HG03064 (cell line): ENCODE results near the gene RIPPLY3.
"Not testable (repeated sequence)": the region's sequence is repeated elsewhere in the genome, so short reads cannot be mapped to it uniquely, and the experiment has no call there.

ENCODE experiments used
- ATAC-seq: cut with Tn5 transposase; IDR thresholded peaks from one replicate; pipeline ENCODE4 v1.9.1; 2021; ENCODE audit warnings: low read depth; ENCODE audit not compliant: unreplicated experiment

The RIPPLY3 gene

DNA sequence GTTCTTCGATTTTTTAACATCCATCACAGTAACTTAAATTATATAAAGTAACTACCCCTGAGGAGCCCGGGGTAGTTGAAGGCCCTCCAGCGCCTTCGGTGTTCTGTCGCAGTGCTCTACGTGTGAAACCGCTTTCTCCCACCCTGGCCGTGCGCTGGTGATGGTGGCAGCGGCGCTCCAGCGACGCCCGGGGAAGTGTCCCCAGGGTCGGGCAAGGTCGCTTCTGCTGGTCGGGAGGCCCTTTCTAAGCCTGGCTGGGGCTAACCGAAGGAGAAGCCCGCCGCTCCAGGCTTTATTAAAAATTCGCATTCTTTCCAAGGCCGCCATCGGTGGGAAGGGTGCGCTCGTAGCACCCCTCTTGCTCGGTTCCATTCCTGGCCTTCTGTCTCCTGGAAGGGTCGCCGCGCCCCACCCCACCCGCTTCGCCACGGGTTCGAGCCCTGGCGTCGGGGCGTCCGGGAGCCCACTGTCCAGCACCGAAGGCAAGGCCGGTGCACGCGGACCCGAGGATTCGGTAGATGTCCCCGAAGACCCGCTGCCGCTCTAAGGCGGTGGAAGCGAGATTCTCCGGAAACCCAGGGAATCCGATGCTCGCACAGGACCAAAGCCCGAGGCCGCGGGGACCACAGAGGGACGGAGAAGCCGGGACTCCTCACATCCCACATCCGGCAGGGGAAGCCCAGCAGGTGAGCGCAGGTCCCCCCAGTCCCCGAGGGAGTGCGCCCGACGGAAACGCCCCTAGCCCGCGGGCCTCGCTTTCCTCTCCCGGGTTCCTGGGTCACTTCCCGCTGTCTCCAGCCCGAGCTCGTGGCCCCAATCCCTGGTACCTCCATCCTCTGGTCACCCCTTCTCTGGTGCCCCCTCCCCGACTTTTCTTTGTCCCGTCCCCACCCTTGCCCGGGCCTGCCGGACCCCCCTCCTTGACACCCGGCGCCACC lies 685 bp upstream of the RIPPLY3 start:
- no peak for ATAC-seq

GRCh38 chr21:37008724-37009123 lies 2.2 kb downstream of the RIPPLY3 start:
- no peak for ATAC-seq

DNA sequence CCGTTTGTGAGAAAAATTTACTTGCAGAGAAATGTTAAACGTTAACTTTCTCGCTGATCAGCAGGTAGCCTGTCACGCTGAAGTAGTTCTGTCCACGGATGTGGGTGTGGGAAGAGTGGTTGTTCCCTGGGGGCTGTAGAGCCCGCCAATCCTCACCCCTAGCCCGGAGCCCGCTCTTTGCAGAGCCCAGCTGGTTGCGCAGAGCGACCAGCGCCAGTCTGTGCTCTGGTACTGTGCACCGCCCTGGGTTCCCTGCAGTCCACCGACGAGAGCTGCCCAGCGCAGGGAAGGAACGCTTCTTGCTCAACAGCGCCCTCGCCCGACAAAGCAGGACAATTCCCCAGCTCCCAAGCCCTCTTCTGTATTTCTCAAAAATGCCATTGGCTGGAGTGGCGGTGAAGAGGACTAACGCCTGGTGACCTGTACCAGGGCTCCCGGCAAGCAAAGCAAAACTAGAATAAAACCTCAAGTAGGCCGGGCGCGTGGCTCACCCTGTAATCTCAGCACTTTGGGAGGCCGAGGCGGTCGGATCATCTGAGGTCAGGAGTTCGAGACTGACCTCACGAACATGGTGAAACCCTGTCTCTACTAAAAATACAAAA lies 3.3 kb downstream of the RIPPLY3 start:
- peak; percentile 81 for ATAC-seq

DNA sequence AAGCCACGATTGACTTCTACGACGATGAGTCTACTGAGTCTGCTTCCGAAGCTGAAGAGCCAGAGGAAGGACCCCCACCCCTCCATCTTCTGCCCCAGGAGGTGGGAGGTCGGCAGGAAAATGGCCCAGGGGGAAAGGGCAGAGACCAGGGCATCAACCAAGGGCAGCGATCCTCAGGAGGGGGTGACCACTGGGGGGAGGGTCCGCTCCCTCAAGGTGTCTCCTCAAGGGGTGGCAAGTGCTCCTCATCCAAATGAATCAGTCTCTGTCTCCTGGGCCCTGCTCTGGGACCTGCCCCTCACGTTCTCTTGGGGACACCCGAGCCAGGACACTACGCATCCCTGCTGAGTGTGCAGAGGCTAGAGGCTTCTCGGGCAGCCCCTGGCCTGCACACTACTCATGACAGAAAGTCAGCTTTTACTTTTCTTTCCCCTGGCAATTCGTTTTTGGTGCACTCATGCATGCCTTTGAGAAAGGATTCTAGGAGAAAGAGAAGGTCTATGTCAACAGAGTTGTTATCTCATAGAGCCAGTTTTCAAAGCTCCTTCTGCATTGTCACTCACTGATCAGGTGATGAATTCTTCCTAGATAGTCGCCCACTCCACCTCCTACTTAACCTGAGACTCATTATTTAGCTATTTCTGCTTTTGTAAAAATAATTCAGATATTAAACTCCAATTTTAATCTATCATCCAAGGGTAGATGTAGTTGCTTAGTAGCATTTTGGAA lies 11.6 kb downstream of the RIPPLY3 start:
- no peak for ATAC-seq

GRCh38 chr21:37026499-37026898 lies 20.0 kb downstream of the RIPPLY3 start:
- ATAC-seq: no peak

- ATAC-seq: no peak
Observed at GRCh38 chr21:37028570-37028969, 22.1 kb downstream of the RIPPLY3 start.

DNA sequence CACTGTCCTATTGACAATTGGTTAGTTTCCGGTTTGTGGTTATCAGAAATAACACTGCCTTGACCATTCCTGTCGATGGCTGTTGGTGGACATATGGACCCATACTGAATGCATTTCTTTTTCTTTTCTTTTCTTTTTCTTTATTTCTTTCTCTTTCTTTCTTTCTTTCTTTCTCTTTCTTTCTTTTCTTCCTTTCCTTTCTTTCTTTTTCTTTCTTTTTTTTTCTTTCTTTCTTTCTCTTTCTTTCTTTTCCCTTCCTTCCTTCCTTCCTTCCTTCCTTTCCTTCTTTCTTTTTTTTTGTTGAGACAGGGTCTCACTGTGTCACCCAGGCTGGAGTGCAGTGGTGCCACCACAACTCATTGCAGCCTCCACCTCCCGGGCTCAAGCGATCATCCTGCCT lies 24.4 kb downstream of the RIPPLY3 start:
- ATAC-seq: no peak

DNA sequence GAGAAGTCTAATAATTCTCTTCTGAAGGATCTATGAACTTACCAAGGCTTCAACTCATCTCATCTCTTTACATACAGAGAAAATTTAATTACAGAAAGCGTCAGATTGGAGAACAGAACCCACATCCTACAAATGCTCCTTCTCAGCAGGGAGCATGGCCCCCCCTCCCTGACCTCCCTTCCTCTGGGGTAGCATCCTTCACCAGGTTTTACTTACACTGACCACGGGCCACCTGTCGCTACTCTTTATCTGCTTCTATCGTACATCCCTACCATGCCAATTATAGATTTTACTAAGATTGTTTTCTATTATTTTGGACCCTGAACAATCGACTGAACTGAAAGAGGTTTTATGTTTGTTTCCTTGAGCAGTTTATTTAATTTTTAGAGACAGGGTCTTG lies 25.8 kb downstream of the RIPPLY3 start:
- ATAC-seq: no peak

DNA sequence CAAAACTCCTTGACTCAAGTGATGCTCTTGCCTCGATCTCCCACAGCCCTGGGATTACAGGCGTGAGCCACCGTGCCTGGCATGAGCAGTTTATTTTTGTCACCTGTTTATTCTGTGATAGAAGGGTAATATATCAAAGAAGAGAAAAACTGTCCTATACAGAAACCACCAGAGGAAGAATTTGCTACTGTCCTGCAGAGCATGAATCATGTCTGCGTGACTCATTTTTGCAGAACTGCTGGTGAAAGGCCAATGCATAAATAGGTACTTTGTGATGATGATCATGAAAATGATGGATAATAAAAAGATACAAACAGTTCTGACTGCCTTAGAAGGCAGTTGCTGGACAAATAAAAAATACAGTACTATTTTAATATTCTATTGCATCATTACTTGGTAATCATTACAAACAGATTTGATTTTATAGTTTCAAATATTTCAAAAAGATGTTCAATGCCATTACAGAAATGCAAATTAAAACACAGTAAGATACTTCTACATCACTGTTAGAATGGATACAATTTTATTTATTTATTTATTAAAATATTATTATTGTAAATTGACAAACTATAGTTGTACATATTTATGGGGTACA lies 26.5 kb downstream of the RIPPLY3 start:
- no peak for ATAC-seq

- not testable (repeated sequence) for ATAC-seq
Observed at GRCh38 chr21:37034394-37034793, 27.9 kb downstream of the RIPPLY3 start.

DNA sequence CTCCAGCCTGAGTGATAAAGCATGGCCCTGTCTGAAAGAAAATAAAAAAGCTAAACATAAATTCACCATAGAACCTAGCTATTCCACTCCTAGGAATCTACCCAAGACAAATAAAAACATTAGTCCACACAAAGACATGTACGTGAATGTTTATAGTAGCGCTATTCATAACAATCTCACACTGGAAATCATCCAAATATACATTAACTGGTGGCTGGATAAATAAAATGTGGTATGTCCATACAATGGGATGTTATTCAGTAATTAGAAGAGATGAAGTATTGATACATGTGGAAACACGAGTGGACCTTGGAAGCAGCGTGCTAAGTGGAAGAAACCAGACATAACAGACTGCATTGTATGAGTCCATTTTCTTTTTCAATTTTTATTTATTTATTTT lies 29.7 kb downstream of the RIPPLY3 start:
- ATAC-seq: no peak

GRCh38 chr21:37039411-37040075 lies 33.0 kb downstream of the RIPPLY3 start:
- ATAC-seq: no peak

DNA sequence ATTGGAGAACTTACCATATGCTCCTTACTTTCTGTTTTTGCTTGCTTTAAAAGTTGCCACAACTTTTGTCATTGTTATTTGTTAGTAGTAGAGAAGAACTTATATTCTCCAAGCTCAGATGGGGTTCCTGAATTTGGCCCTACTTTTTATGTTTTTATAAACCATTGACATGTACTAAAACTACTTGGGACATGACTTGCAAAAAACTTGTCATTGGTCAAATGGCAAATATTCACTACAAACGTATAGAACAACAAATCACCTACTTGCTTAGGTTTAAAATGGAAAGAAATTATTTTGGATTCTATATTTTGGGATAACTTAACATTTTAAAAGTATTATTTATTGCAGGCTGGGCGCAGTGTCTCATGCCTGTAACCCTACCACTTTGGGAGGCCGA lies 33.7 kb downstream of the RIPPLY3 start:
- ATAC-seq: no peak

DNA sequence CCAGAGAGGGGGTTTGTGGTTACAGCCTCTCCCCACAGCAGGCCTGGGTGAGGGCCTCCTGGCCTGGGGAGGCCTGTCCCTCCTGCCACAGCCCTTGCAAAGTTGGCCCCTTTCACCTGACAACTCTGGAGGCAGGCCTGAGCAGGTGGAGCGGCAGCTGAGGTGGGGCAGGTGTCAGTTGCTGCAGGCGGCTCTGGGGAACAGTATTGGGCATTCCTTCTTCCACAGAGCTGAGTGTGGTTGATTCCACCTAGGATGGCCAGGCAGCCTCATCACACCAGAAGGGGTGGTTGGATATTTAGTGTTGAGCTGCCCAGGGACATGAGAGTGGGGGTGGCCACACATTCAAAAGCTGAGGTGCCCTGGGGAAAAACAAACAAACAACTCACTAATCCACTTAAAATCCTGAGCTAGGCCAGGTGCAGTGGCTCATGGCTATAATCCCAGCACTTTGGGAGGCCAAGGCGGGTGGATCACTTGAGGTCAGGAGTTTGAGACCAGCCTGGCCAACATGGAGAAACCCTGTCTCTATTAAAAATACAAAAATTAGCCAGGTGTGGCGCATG lies 35.3 kb downstream of the RIPPLY3 start:
- no peak for ATAC-seq

- ATAC-seq: no peak
Observed at GRCh38 chr21:37043818-37044217, 37.3 kb downstream of the RIPPLY3 start.

- no peak for ATAC-seq
Observed at GRCh38 chr21:37044643-37045042, 38.1 kb downstream of the RIPPLY3 start.

DNA sequence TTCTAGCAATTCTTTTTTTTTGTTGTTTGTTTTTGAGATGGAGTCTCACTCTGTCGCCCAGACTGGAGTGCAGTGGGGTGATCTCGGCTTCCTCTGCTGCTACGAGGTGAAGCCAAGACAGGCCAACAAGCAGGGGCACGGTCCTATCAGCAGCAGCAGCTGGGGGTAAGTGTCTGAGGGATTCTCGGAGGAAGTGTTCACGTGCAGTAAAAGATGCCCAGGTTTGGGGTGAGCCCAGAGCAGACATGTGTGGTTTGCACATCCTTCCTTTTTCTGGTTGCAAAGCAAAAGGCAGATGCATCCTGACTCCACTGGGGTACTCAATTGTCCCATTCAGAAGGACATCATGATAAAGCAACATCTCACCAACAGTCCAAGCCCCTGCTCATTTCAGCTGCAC lies 38.6 kb downstream of the RIPPLY3 start:
- ATAC-seq: no peak

DNA sequence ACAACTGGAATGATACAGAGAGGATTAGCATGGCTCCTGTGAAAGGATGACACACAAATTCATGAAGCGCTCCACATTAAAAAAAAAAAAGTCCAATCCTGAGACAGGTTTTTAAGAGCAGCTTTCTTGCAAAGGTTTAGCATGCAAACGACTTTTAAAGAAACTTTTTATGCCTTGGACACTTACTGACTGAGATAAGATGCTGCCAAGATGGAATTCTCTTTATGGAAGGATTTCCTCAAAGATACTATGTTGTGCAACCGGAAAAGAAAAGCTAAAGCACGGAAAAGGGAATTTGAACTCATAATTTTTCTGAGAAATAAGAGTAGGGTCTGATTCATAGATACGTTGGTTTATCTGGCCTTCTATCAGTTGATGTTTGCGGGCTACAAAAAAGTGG lies 39.1 kb downstream of the RIPPLY3 start:
- no peak for ATAC-seq

GRCh38 chr21:37047079-37047478 lies 40.6 kb downstream of the RIPPLY3 start:
- no peak for ATAC-seq

- ATAC-seq: not testable (repeated sequence)
Observed at GRCh38 chr21:37049741-37050140, 43.2 kb downstream of the RIPPLY3 start.
